ENCODE measurements around the gene TMEM191C.
"Not testable (repeated sequence)": the region's sequence is repeated elsewhere in the genome, so short reads cannot be mapped to it uniquely, and the experiment has no call there.

DNA sequence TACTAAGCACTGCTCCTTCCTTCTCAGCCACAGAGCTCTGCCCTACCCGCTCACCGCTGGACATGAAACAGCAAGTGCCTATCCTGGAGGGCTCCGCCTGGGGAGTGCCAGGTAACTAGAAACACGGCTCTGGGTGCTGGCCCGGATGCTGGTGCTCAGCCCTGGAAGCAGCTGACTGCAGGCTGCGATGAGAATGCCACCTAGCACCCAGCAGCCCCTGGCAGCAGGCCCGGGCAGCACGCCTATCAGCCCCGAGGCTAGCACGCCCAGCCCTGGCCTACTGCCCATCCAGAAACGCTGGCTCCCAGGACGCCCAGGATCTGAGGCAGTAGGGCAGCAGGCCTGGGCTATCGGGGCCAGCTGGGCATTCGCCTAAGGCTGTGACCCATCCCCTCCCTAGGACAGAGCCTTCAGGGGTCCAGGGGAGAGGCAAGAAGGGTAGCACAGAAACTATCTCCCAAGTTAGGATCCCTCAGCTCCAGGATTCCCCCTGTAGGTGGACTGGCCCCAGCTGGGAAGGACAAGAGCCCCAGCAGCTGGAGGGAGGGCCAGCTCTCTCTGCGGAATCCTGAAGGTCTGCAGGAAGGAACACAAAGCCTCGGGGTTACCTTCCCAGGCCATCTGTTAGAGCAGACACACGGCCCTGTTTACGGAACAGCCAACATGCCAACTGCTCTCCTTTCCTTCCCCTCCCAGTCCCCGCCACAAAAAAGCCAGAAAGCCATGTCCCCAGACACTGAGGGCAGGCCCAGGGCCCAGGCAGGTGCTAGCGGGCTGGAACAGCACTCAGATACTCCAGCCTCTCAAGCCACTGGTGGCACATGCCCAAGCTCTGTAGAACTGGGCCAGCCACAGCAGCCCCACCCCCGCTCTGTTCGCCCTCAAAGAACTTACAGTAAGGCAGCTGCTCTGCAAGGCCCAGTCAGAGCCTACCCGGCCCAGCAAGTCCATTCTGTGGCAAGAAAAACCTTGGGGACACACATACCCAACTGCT, 26.9 kb downstream of the TMEM191C start:
- TF ChIP-seq POLR2A, TAF1 (IDR thresholded peaks at IDR 0.05; ENCODE audit: low read depth, low read length): not testable (repeated sequence)

Measured in GM12891 (cell line).